HCT116 (cell line): ENCODE measurements around the gene EMP1. TPM values are rescaled to one million over a fixed set of nuclear protein-coding genes. Genes with fewer than 3 reads are reported as not detected.

Experiments used
- ZNF274 ChIP-seq: fragments of 200-500 bp; sonication (Bioruptor generic); IDR thresholded peaks from 2 replicates; pipeline ENCODE4 v1.6.1; 2014; ENCODE audit warnings: mild to moderate bottlenecking, low read depth, low read length, inconsistent platforms
- total RNA-seq: library from RNA; stranded (reverse); gene quantifications from one replicate; pipeline ENCODE4 v1.2.1, GENCODE V29; 2021; ENCODE audit not compliant: unreplicated experiment

Gene EMP1
- total RNA-seq, 1 experiment from 2014 or later: 110 TPM

DNA sequence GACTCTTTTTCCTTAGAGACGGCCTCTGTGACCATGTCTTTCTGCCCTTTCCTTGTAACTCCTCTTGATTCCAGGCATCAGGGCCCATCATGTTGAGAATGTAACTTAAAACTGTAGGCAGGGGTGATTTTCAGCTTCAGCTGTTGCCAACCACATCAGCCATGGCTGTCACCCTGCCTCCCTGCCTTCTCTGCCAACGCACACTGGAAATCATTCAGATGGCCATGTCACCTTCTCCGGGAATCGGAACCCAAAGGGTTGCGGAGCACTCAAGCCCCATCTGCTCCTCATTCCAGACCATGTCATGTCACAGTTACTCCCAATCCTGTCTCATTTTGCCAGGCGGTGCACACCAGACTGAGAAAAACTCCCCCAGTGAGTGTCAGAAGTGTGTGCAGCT, 72.1 kb downstream of the EMP1 start (continued):
- no peak for TF ChIP-seq ZNF274

Other genes starting within 250 kb of the EMP1 start
- not detected for gene GPRC5D, start 244.6 kb upstream of the EMP1 start, total RNA-seq
- gene HEBP1, start 196.5 kb upstream of the EMP1 start, total RNA-seq: 41.0 TPM
- 15.9 TPM for gene FAM234B, start 152.3 kb upstream of the EMP1 start, total RNA-seq
- gene GSG1, start 93.1 kb upstream of the EMP1 start, total RNA-seq: not detected